SHP77 treated with DMSO at 0.1 percent for 48 hours (cell line): ENCODE measurements around the gene IL11RA.

ENCODE experiments used
- DNase-seq: peaks from one replicate; lab custom pipeline; 2025; lab: John Stamatoyannopoulos, UW

IL11RA gene

DNA sequence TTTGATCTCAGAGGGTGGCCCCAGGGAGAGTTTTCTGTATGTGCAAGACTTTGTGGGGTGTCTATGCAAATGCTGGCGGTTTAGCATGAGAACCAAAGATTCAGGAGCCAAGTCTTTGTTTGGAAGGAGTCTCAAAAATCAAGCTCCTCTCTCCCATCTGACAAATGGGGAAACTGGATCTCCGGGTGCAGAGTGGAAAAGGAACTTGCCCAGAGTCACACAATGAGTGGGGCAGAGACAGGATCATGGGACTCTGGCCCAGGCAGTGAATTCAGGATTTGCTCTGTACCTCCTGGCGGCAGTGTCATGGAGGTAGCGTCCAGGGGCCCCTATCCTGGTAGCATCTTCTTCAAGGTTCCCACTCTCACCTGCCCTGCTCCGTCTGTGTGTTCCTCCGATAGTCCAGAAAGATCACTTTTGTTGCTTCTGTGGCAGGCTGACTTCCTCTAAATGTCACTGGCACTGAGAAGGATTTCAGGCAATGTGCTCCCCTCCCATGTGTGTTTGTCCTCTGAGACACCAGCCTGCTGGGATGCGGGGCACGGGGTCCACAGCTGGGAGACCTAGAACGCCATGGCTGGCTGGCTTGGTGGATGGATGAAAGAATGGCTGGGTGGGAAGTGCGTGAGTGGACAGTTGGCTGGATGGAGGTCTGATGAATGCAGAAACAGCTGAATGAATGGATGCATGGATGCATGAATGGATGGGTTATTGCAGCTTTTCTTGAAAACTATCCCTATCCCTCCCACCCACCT lies 35.5 kb downstream of the IL11RA start:
- no peak for DNase-seq

DNA sequence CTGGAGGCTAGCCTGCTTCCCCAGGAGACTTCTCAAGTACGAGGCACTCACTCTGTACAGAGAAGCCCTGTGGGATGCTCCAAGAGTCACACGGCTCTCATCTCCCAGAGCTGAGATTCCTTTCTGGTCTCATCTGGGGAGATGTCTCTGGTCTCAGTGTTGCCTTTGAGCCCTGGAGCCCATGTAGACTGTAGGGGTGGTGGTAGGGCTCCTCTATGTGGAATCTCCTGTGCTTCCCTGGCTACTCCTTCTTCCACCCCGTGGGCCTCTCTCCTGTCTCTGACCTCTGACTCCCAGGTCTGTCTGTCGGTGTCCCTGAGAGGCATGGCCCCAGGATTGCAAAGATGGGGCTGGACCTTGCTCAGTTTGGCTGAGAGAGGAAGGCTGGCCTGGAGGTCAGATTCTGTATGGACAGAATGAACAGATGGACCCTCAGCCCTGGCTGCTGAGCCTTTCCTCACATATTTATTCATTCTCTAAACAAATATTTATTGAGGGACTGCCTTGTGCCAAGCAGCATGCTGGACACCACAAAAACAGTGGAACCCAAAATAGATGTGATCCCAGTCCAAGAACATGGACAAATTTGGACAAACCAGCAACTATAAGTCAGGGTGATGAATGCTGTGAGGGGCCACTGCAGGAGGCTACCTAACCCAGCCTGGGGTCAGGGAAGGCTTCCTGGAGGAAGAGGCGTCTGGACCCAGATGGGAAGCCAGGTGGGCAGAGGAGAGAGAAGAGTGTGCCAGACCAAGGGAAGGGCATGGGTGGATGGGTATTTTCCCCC lies 36.5 kb downstream of the IL11RA start:
- DNase-seq: peak; percentile 0

DNA sequence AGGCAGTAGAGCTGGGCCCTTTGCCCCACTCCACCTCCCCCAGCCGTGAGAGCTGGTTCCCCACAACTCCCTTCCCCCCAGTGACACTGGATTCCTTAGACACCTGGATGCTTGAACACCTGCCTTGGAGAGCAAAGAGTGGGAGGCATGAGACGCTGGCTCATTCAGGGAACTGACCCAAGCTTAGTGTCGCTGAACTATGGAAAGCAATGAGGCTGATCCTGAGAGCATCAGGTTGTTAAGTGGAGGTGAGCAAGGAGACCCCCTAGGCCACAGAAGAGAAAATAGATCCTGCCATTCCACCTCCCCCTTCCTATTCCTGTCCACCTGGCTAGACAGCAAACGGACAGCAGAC lies 37.1 kb downstream of the IL11RA start:
- peak; percentile 0 for DNase-seq

DNA sequence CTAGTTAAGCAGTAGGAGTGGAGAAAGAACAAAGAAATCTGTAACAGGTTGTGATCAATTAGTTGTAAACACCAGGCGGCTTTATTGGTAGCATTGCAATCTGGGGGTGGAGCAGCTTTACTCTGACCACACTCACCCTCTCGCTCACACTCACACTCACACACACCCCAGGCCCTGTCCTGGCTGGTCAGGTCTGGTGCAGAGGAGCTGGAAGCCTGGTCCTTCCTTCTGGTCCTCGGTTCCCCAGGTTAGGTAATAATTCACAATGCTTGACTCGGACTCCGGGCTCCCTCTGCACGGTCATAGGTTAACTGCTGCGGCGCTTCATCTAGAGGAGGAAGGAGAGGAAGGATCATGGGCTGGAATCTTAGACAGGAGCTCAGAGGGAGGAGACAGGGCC lies 37.5 kb downstream of the IL11RA start:
- no peak for DNase-seq

DNA sequence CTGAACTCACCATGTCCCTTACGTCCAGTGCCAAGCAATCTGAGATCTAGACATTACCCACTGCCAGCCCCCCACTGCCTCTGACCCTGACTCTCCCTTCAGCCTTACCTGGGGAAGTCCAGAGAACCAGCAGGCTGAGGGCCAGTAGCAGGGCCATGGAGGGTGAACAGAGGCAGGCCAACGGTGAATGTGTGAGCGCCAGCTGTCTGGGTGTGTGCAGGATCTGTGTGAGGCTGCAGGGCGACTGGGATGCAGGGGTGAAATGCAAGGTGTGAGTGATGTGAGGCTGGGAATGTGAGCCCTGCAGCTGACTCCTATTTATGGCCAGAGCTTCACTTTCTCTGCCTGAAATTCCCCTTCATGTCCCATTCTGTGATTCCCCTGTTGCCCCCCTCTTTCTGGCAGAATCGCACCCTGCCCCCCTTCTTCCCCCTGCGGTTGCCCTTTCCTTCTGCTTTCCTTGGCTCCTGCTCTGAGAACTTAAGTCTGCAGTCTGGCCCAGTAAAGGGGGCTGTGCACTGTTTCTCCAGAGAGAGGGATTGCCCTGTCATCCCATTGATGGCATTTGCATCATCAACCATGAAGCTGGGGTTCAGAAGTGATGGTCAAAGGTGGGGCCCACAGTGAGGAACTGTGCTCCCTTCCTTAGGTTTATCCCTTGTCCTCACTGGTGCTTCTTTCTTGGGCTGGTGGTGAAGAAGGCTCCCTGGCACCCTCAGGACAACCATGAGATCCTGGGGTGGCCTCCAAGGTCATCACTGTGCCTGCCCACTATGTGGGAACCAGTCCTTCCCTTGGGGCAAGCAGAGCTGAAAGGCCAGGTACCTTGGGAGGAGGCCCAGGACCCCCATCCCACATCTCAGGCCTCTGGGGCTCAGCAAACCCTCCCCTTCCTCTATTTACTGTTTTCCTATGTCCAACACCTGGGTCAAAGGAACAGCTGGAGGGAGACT lies 39.3 kb downstream of the IL11RA start, which contains the start of gene CCL19:
TSS of gene CCL19 (minus strand) at position 294 of the 953 bp plus-strand sequence. CDS start at position 157, 137 bp downstream.
- DNase-seq: no peak

DNA sequence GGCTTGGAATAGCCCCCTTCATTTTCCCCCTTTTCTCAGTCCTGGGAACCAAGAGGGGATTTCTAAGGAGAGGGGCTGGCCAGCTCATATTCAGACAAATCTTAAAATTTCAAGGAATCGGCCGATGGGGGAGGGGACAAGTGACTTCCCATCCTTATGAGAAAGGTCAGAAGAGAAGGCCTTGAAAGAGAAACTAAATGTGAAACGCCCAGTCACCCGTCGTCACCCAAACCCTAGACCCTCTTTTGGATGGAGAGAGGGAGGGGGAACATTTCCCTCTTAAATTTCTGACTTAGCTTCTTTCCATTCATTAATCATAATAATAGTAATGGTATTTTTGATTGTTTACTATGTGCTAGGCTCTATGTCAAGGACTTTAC lies 39.9 kb downstream of the IL11RA start:
- no peak for DNase-seq

DNA sequence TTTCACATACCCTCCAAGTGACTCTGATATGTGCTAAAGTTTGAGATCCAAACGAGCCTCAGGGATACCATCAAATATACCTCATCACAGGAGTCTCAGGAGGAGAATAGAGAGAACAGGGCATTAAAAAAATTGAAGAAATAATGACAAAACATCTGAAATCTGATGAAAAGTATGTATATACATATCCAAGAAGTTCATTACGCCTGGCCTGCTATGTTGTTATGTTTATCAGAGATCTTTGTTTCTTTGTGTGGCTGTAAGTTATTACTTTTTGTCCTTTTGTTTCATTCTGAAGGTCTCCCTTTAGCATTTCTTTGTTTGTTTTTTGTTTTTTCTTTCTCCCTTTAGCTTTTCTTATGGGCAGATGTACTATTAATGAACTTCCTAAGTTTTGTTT lies 41.6 kb downstream of the IL11RA start:
- DNase-seq: no peak

DNA sequence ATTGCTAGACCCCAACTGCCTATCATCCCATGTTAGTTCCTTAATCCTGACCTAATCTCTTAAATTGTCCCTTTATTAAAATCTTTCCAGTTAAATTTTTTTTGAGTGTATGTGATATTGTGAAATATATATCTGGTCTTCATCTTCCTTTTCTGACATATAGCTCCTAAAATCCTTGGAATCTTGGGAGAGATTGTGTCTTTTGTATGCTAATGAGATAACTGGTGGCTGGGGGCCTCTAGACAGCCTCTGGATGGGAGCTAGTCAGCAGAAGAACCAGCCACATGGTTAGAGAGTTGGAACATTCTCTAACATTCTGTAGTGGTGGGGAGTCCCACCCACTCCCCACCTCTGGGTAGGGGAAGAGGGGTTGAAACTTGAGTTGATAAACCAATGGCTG lies 42.8 kb downstream of the IL11RA start:
- no peak for DNase-seq

DNA sequence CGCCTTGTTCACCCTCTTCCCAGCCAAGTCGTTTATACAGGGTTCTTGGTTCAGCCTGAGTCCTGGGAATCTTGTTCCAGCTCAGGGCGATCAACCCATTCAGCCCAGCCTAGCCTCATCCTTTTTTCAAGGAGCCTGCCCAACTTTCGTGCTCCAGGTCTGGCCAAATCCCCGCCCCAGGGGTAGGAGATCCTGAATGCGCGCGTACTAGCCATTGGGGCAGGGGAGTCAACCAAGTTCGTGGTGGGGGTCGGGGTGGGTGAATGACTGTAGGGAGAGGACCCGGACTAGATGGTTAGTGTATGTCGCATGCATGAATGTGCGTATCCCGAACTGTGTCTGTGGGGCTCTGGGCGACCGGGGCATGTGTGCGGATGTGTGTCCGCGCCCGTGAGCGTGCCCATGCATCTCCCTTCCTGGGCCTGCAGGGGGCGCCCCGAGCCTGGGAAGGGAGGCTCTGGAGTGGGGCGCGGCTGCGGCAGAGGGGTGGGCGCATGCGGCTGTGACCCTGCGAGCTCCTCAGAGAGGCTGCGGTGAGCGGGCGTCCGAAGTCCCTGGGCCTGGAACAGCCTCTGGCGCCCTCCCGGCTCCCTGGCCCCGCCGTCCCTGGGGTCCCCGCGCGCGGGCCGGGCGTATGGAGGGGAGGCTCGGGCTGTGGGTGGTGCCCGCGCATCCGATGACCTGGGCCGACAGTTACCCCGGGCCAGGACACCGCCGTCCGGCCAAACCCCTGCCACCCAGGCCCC lies 49.2 kb downstream of the IL11RA start:
- peak; percentile 0 for DNase-seq

DNA sequence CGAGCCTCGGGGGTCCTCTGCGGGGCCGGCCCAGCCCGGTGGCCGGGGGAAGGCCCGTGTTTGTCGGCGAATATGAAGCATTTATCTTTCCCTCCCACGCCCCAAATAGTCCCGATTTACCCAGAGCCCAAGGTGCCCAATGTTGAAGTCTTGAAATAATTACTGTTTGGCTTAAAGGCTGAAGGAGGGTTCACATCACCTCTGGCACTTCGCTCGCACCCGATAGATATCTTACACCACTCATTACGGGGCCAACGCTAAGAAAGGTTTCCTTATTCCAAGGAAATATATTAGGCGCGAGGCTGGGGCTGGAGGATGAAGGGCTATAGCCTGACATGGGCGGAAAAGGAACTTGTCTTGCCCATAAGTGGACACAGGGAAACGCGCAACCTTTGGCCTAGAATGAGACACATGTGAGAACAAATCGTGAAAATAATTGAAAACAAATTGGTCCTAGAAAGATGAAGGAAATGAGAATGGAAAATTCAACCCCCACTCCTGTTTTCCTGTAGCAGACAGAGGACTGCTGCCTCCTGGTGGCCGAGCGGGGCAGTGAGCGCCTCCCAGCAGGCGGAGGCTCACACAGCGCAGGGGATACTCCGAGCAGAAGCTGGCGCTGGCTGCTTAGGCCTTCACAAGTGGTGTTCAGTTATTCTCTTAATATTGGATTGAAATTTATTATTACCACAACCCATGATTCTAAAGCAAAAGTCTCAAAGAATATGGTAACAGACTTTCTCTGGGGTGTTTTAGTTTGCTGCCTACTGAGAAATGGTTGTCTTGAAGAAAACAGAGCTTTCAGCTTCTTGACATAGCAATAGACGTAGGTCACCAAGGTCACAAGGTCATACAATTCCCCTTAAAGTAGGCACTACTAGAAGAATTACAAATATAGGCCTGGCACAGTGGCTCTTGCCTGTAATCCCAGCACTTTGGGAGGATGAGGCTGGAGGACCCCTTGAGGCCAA lies 50.1 kb downstream of the IL11RA start:
- DNase-seq: peak; percentile 6

DNA sequence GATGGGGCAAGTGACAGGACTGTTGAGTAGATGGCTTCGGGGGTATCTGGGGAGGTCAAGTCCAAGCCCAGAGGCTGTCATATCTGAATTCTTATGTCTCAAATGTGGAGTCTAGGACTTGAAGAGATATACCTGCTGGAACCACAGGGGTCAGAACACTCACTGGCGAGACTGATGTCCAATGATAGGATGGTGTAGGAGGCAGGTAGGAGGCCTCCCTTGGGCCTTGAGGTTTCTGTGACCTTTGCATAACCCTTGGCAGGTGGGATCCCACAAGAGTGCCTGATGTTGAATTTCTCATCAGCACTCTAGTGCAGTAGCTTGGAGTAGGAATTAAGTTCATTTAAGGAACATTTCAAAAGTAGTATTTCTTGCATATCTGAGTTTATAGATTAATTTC lies 55.1 kb downstream of the IL11RA start:
- no peak for DNase-seq

DNA sequence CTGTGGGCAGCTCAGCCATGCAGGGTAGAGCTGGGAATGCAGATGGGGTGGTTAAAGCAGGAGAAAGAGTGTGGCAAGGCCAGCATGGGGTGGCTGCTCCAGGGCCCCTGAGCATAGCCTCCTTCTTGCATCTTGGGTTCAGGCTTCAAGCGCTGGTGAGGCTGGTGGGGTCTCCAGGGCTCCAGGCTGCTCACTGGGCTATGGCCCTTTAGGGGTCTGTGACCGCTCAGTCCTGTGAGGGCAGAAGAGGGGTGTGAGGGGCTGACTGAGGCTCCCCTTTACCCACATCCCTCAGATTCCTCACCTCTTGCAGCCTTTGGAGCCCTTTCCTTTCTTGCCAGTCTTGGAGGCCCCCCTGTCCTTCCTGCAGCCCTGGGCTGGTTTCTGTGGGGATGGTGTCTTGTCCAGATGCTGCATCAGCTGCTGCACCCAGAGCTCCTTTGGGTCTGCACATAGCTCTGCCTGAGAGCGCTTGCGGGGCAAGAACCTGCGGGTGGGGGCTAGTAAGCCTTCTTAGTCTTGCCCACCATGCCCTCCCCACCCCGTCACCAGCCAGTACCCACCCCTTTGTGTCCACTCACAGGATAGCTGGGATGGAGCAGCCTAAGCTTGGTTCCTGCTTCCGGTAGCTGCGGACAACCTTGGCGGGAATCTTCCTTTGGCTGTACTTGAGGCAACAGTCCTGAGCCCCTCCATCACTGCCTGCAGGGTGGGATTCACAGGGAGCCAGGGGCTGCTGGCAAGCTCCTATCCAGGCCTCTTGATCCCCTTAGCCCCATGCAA lies 57.4 kb downstream of the IL11RA start:
- no peak for DNase-seq

DNA sequence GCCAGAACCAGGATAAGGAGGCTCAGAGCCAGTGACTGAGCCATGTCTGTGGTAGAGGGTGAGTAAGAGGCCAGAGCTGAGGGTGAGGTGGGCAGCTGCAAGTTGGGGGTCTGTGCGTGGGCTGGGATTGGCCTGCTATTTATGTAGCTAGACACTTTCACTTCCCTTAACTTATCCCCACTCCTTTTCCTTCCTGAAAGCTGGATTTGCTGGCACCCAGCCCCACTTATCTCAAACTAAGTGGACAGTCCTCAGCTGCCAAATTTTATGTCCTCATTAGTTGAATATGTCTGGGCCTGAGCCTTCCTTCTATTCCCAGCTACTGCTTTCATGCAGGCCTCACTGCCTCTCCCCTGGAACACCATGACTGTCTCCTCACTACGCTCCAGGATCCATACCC lies 58.0 kb downstream of the IL11RA start, which contains the start of gene CCL21:
TSS of gene CCL21 (minus strand) at position 114 of the 400 bp plus-strand sequence. CDS start at position 44, 70 bp downstream.
- DNase-seq: no peak
